Spleen (tissue), 11 donors: Measurements from ENCODE around the gene SEMA7A. TPM values are rescaled to one million over a fixed set of nuclear protein-coding genes. Genes with fewer than 3 reads are reported as not detected.

Experiments used
- DNase-seq: peaks from one replicate; pipeline ENCODE4 v3.0.0-alpha.2; 2020
- H3K27ac ChIP-seq, 8 donors: fragments of 200-600 bp; sonication (generic) in 7 of 8; 1 replicate in 4 of 8; 2 replicates in 4 of 8; pipeline versions ENCODE4 v1.5.0 to v1.8.0; 2016 to 2021; ENCODE audit warnings: inconsistent platforms in 4 of 8, mild to moderate bottlenecking in 4 of 8, moderate library complexity in 1 of 8
- H3K27me3 ChIP-seq, 7 donors: fragments of 200-600 bp; sonication (generic) in 6 of 7; replicated peaks in 1 of 7; 1 replicate in 4 of 7; 2 replicates in 3 of 7; pipeline versions ENCODE4 v1.5.0 to v1.8.0; 2016 to 2021; ENCODE audit warnings: inconsistent platforms in 3 of 7, mild to moderate bottlenecking in 1 of 7
- H3K36me3 ChIP-seq, 6 donors: fragments of 200-600 bp; sonication (generic) in 5 of 6; 1 replicate in 4 of 6; 2 replicates in 2 of 6; pipeline versions ENCODE4 v1.5.0 to v1.8.0; 2016 to 2021; ENCODE audit warnings: inconsistent platforms in 2 of 6
- H3K4me1 ChIP-seq, 6 donors: fragments of 200-600 bp; sonication (generic) in 5 of 6; 1 replicate in 3 of 6; 2 replicates in 3 of 6; pipeline versions ENCODE4 v1.5.0 to v1.8.0; 2016 to 2021; ENCODE audit warnings: inconsistent platforms in 3 of 6
- H3K4me3 ChIP-seq, 8 donors: fragments of 200-600 bp; sonication (generic) in 7 of 8; 1 replicate in 4 of 8; 2 replicates in 4 of 8; pipeline versions ENCODE4 v1.5.0 to v1.8.0; 2016 to 2021; ENCODE audit warnings: inconsistent platforms in 4 of 8, mild to moderate bottlenecking in 4 of 8, moderate library complexity in 2 of 8
- H3K9me3 ChIP-seq, 8 donors: fragments of 200-600 bp; sonication (generic) in 7 of 8; 1 replicate in 4 of 8; 2 replicates in 4 of 8; pipeline versions ENCODE4 v1.5.0 to v1.8.0; 2016 to 2021; ENCODE audit warnings: inconsistent platforms in 4 of 8
- POLR2A ChIP-seq, 3 donors: fragments of 450-650 bp; IDR thresholded peaks; one replicate each; pipeline ENCODE4 v1.5.1; 2017; ENCODE audit warnings: antibody characterized with exemption in 3 of 3, mild to moderate bottlenecking in 1 of 3
- POLR2AphosphoS5 ChIP-seq, 3 donors: sonication (generic); formaldehyde crosslinking; IDR thresholded peaks; one replicate each; pipeline ENCODE4 v1.5.1; 2017; ENCODE audit warnings: antibody characterized with exemption in 3 of 3
- WGBS, 5 donors: extraction: QIAGEN DNeasy Blood & Tissue Kit in 3 of 5; methylation state at CpG; one replicate each; pipeline versions ENCODE4 v1.1.5 to v1.1.7; 2013 to 2018; 5-methylcytosine and 5-hydroxymethylcytosine counted together
- intact Hi-C: fragments of 100-400 bp; cut with DNase I; formaldehyde crosslinking; loops from one replicate; pipeline ENCODE4 v1.15.0; 2023; ENCODE audit warnings: low total_unique reads
- polyA plus RNA-seq, 3 donors: library from polyadenylated mRNA; stranded (reverse); fragments of 200-250 nt; gene quantifications; one replicate each; pipeline ENCODE4 v1.2.1, GENCODE V29; 2013
- total RNA-seq, 7 donors: library from RNA; depleted of rRNA in 3 of 7; stranded (reverse); fragments of >200 nt in 3 of 7; fragmentation: NEBNext Ultra II Directional in 4 of 7; extraction: Animal tissue kit (Norgen Biotek cat#: 25700) in 4 of 7; gene quantifications; one replicate each; pipeline versions ENCODE4 v1.1.0 to v1.2.1, GENCODE V29; 2016 to 2021
- TF ChIP-seq, protein P1 (sequence below), 11 experiments: fragments of 200-600 bp in 7 of 11; fragments of 450-650 bp in 4 of 11; sonication (generic) in 4 of 11; IDR thresholded peaks in 8 of 11; conservative IDR thresholded peaks in 3 of 11; 1 replicate in 7 of 11; 2 replicates in 4 of 11; pipeline versions ENCODE4 v1.4.0 to v1.8.0; 2016 to 2021; ENCODE audit warnings: antibody characterized with exemption in 11 of 11, inconsistent platforms in 4 of 11, mild to moderate bottlenecking in 1 of 11
- donor health status: healthy with polysubstance abuse.
- donor health status: DM: no; HTN: no; CAD: no; lungs with moderate emphysema.
- donor health status: DM: no; HTN: no; CAD: no.
- donor health status: Bipolar disorder and iron deficiency.
- donor health status: healthy.
- donor health status: DM: no; HTN: no; CAD: no.
- donor health status: DM: yes; HTN: yes; CAD: no.

Gene SEMA7A
- total and polyA plus RNA-seq, 10 donors = 41.6 to 154 (median 127) TPM

DNA sequence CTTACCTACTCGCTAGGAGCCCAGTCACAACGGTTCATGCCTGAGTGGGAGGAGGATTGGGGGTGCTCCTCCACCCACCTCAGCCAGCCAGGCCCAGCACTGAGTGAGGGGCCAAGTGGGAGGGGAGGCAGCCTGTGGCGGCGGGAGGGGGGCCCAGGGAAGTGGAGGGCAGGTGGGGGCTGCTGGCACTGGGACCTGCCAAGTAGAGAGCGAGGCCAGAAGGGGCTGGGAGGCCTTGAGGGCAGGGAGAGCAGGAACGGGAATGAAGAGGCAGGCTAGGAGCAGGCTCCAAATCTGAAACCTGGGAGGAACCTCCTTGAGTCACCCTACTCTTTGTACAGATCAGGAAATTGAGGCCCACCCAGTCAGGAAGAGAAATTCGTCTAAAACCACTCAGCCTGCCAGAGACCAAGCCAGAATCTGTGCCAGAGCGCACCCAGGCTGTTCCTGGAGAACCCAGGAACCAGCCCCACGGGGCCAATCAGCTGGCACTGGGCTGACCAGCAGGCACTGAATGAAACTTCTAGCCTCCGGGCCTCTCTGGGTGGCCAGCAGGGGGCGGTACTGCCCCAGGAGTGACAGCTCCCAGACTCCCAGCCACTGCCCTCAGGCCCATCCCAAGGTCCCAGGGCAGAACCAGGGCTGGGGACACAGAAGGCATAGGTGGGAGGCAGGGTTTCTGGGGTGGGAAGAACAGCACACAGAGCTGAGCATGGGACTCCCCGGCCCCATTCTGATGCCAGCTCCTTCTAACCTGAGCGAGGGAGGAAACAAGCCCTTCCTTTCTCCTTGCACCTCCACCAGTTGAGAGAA is 51.5 kb downstream of the SEMA7A start:
- H3K4me3 ChIP-seq = no peak overlapping the region
- no peaks in the 10 kb centered on the region for H3K9me3 ChIP-seq
- 37 to 44% (median 41%) methylated on average over 11 to 13 of the region's 13 CpGs for WGBS, 5 donors
- DNase-seq = peak; percentile 96
- H3K27me3 ChIP-seq = no peaks in the 10 kb centered on the region
- H3K36me3 ChIP-seq = no peaks in the 10 kb centered on the region
- intact Hi-C loops = loop anchor here (2.0 kb wide), 1 partner anchor 57 kb away; no protein-coding TSS in a partner anchor
- TF ChIP-seq, protein P1, sequence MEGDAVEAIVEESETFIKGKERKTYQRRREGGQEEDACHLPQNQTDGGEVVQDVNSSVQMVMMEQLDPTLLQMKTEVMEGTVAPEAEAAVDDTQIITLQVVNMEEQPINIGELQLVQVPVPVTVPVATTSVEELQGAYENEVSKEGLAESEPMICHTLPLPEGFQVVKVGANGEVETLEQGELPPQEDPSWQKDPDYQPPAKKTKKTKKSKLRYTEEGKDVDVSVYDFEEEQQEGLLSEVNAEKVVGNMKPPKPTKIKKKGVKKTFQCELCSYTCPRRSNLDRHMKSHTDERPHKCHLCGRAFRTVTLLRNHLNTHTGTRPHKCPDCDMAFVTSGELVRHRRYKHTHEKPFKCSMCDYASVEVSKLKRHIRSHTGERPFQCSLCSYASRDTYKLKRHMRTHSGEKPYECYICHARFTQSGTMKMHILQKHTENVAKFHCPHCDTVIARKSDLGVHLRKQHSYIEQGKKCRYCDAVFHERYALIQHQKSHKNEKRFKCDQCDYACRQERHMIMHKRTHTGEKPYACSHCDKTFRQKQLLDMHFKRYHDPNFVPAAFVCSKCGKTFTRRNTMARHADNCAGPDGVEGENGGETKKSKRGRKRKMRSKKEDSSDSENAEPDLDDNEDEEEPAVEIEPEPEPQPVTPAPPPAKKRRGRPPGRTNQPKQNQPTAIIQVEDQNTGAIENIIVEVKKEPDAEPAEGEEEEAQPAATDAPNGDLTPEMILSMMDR (IDR thresholded peaks at IDR 0.05 in 8 of 11, conservative IDR thresholded peaks at IDR 0.05 in 3 of 11) = peak; percentile 92 to 99 (median 97)
- TF ChIP-seq POLR2A (IDR thresholded peaks at IDR 0.05) = no peak
- TF ChIP-seq POLR2AphosphoS5 (IDR thresholded peaks at IDR 0.05) = peak; percentile 35 to 70 (median 65)
- peaks cover 49 to 65% (median 57%) of the 10 kb centered on the region in 6 donors for H3K4me1 ChIP-seq
- peak overlapping the region in 1 of 8 donors; percentile 88 for H3K27ac ChIP-seq

DNA sequence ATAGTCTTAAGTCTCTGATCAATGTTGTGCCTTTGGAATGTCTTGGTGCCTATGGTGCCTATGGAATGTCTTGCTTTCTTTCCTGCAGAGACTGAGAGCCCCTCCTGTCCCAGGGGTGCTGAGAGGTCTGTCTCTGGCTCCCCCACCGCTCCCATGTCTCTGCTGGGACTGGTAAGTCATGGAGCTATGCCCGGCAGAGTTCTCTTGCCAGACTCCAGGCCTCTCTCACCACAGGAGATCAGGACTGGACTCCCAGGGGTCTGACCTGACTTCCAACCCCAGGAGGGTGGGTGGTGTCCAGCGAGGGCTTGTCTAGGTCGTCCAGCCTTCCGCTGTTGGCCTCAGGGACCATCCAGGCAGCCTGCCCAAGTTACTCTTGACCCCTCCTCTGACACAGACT is 52.3 kb downstream of the SEMA7A start:
- Histone ChIP-seq H3K4me3 (no peak overlapping the region), H3K9me3 (no peaks in the 10 kb centered on the region), H3K4me1 (peaks cover 44 to 58% (median 50%) of the 10 kb centered on the region in 6 donors), H3K27me3 (no peaks in the 10 kb centered on the region), H3K27ac (no peak overlapping the region), H3K36me3 (no peaks in the 10 kb centered on the region)
- intact Hi-C loops = no loop called here
- peak; percentile 73 for DNase-seq
- WGBS, 5 donors = 57 to 95% (median 94%) methylated on average over 3 to 5 of the region's 5 CpGs
- TF ChIP-seq, protein P1 (IDR thresholded peaks at IDR 0.05 in 8 of 11, conservative IDR thresholded peaks at IDR 0.05 in 3 of 11) = no peak
- TF ChIP-seq POLR2AphosphoS5 (IDR thresholded peaks at IDR 0.05) = no peak
- TF ChIP-seq POLR2A (IDR thresholded peaks at IDR 0.05) = no peak

DNA sequence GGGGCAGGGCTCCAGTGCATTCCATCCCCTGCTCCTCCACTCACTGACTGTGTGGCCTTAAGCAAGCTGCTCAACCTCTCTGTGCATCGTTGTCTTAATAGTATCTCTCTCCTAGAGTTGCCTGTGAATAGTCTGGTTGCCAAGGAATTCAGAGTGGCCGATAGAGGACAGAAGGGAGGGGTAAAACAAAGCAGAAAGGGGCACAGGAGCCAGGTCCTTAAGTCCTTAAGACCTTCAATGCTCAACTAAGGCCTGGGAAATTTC is 52.6 kb downstream of the SEMA7A start:
- Histone ChIP-seq H3K4me3 (no peak overlapping the region), H3K4me1 (peaks cover 41 to 54% (median 47%) of the 10 kb centered on the region in 6 donors), H3K36me3 (no peaks in the 10 kb centered on the region), H3K27ac (no peak overlapping the region), H3K9me3 (no peaks in the 10 kb centered on the region), H3K27me3 (no peaks in the 10 kb centered on the region)
- intact Hi-C loops = no loop called here
- TF ChIP-seq POLR2AphosphoS5 (IDR thresholded peaks at IDR 0.05) = no peak
- TF ChIP-seq POLR2A (IDR thresholded peaks at IDR 0.05) = no peak
- TF ChIP-seq, protein P1 (IDR thresholded peaks at IDR 0.05 in 8 of 11, conservative IDR thresholded peaks at IDR 0.05 in 3 of 11) = no peak
- no peak for DNase-seq
- WGBS, 5 donors = 78 to 92% (median 84%) methylated on average over 2 of the region's 2 CpGs

DNA sequence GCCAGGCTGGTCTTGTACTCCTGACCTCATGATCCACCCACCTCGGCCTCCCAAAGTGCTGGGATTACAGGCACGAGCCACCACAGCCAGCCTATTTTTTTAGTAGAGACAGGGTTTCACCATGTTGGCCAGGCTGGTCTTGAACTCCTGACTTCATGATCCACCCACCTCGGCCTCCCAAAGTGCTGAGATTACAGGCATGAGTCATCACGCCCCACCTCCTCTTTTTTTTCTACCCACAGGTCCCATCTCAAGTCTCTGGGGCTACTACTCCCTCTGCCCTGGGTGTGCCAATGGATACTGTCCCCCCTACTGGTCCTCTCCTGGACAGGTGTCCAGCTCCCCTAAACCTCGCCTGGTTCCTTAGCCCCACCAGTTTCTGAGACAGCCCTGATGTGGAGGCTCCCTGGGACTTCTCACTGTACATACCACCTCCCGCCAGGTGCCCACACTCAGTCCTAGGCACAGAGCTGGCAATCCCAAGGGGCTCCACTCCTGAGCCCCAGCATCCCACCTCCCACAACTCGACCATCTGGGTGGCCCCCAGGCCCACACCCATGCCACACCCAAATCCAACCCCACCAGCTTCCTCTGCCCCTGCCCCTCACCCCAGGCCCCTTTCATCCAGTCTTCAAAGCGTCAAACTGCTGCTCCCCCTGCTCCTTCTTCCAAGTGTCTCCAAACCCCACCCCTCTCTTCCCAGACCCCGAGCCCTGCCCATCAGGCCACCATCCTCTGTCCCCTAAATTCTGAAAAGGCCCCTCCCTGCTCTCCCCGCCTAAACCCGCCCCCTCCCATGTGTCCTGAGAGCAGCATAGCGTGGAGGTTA is 53.2 kb downstream of the SEMA7A start:
- Histone ChIP-seq H3K27ac (no peak overlapping the region), H3K4me3 (no peak overlapping the region), H3K27me3 (no peaks in the 10 kb centered on the region), H3K4me1 (peaks cover 35 to 49% (median 42%) of the 10 kb centered on the region in 6 donors), H3K36me3 (no peaks in the 10 kb centered on the region), H3K9me3 (no peaks in the 10 kb centered on the region)
- WGBS, 5 donors = 74 to 89% (median 78%) methylated on average over 12 of the region's 12 CpGs
- DNase-seq = peak; percentile 64
- TF ChIP-seq, protein P1 (IDR thresholded peaks at IDR 0.05 in 8 of 11, conservative IDR thresholded peaks at IDR 0.05 in 3 of 11) = no peak
- TF ChIP-seq POLR2AphosphoS5 (IDR thresholded peaks at IDR 0.05) (no peak), POLR2A (IDR thresholded peaks at IDR 0.05) (no peak)
- intact Hi-C loops = no loop called here
